ENCODE results near the gene DNASE1L3.

DNASE1L3 gene

GRCh38 chr3:58173669-58174398, 36.9 kb downstream of the DNASE1L3 start:
- no peak for FAIRE-seq
- peak; percentile 44 for TF ChIP-seq CTCF (IDR thresholded peaks at IDR 0.05; ENCODE audit: insufficient read depth, missing control alignments)
- DNase-seq (ENCODE audit: insufficient read length, low spot score) = peak; percentile 59

- FAIRE-seq = no peak
- no peak for DNase-seq (ENCODE audit: insufficient read length, low spot score)
- no peak for TF ChIP-seq CTCF (IDR thresholded peaks at IDR 0.05; ENCODE audit: insufficient read depth, missing control alignments)
Observed at GRCh38 chr3:58173029-58173668, 37.6 kb downstream of the DNASE1L3 start.

- DNase-seq (ENCODE audit: insufficient read length, low spot score) = no peak
- FAIRE-seq = no peak
- TF ChIP-seq CTCF (IDR thresholded peaks at IDR 0.05; ENCODE audit: insufficient read depth, missing control alignments) = no peak
Observed at GRCh38 chr3:58171126-58171525, 39.6 kb downstream of the DNASE1L3 start.

- FAIRE-seq = no peak
- no peak for TF ChIP-seq CTCF (IDR thresholded peaks at IDR 0.05; ENCODE audit: insufficient read depth, missing control alignments)
- no peak for DNase-seq (ENCODE audit: insufficient read length, low spot score)
Observed at GRCh38 chr3:58170376-58170775, 40.4 kb downstream of the DNASE1L3 start.

- no peak for TF ChIP-seq CTCF (IDR thresholded peaks at IDR 0.05; ENCODE audit: insufficient read depth, missing control alignments)
- DNase-seq (ENCODE audit: insufficient read length, low spot score) (no peak), FAIRE-seq (no peak)
Observed at GRCh38 chr3:58169371-58169770, 41.4 kb downstream of the DNASE1L3 start.

- DNase-seq (ENCODE audit: insufficient read length, low spot score) = no peak
- no peak for TF ChIP-seq CTCF (IDR thresholded peaks at IDR 0.05; ENCODE audit: insufficient read depth, missing control alignments)
- no peak for FAIRE-seq
Observed at GRCh38 chr3:58168498-58168897, 42.3 kb downstream of the DNASE1L3 start.

Data from D721Med (cell line).